Panc1 (cell line): ENCODE data around the gene IGSF23. TPM values are rescaled to one million over a fixed set of nuclear protein-coding genes. Genes with fewer than 3 reads are reported as not detected.
"Not testable (repeated sequence)": the region's sequence is repeated elsewhere in the genome, so short reads cannot be mapped to it uniquely, and the experiment has no call there.

Experiments
- ATAC-seq: fragments of 200-7000 bp; cut with Tn5 transposase; 2 replicates; pipeline ENCODE4 v1.9.1; 2020; ENCODE audit warnings: mild to moderate bottlenecking, moderate library complexity
- BruUV-seq: library from RNA; stranded (reverse); fragments of 400-500 nt; replicated peaks from 2 replicates; lab custom pipeline; 2021; lab: Mats Ljungman, UMichigan
- CTCF ChIA-PET: fragments of 300-600 bp; sonication (Branson Sonifier 250); formaldehyde crosslinking; loops from one replicate; lab custom pipeline; 2022; ENCODE audit warnings: antibody characterized with exemption; lab: Charles Lee
- POLR2A ChIA-PET: fragments of 300-600 bp; sonication (Branson Sonifier 250); formaldehyde crosslinking; loops from one replicate; lab custom pipeline; 2022; ENCODE audit warnings: antibody characterized with exemption; lab: Charles Lee
- DNase-seq: peaks from one replicate; pipeline ENCODE4 v3.0.0-alpha.2; 2010; ENCODE audit warnings: low read depth, low spot score
- H3K27ac ChIP-seq: 2 replicates; pipeline ENCODE4 v1.5.1; 2011; ENCODE audit warnings: mild to moderate bottlenecking, low read length, inconsistent platforms
- H3K27me3 ChIP-seq: fragments of 200-500 bp; sonication (Bioruptor generic); 2 replicates; pipeline ENCODE4 v1.6.0; 2014; ENCODE audit warnings: low read length, inconsistent platforms; ENCODE audit not compliant: control insufficient read depth, insufficient read depth
- H3K36me3 ChIP-seq: fragments of 200-500 bp; sonication (Bioruptor generic); 2 replicates; pipeline ENCODE4 v1.5.1; 2014; ENCODE audit warnings: inconsistent platforms, mild to moderate bottlenecking, low read length, moderate library complexity; ENCODE audit not compliant: control insufficient read depth, insufficient read depth
- H3K4me1 ChIP-seq: 2 replicates; pipeline ENCODE4 v1.5.1; 2011; ENCODE audit warnings: inconsistent platforms, mild to moderate bottlenecking, low read length, moderate library complexity; ENCODE audit not compliant: control insufficient read depth, insufficient read depth
- H3K4me3 ChIP-seq, 2 experiments: 2 replicates each; pipeline ENCODE4 v1.5.1; 2011 to 2012; ENCODE audit warnings: low read depth in 2 of 2, low read length in 2 of 2, mild to moderate bottlenecking in 2 of 2, inconsistent platforms in 1 of 2, moderate library complexity in 1 of 2
- H3K9me3 ChIP-seq: fragments of 200-500 bp; sonication (Bioruptor generic); 2 replicates; pipeline ENCODE4 v1.5.1; 2014; ENCODE audit warnings: low read depth, mild to moderate bottlenecking, inconsistent platforms, low read length, moderate library complexity; ENCODE audit not compliant: control insufficient read depth, insufficient read depth
- CTCF ChIP-seq: fragments of 450-650 bp; IDR thresholded peaks from 2 replicates; pipeline ENCODE4 v1.5.1; 2017; ENCODE audit warnings: mild to moderate bottlenecking
- POLR2AphosphoS5 ChIP-seq: IDR thresholded peaks from 2 replicates; pipeline ENCODE4 v1.6.1; 2012; ENCODE audit warnings: mild to moderate bottlenecking, low read depth, low read length, moderate library complexity
- REST ChIP-seq, 2 experiments: IDR thresholded peaks; 2 replicates each; pipeline ENCODE4 v1.6.1; 2011 to 2012; ENCODE audit warnings: low read depth in 2 of 2, control low read depth in 1 of 2, low read length in 1 of 2, mild to moderate bottlenecking in 1 of 2, moderate library complexity in 1 of 2; ENCODE audit not compliant: insufficient read depth in 1 of 2
- SIN3A ChIP-seq: IDR thresholded peaks from 2 replicates; pipeline ENCODE4 v1.6.1; 2012; ENCODE audit warnings: low read depth, mild to moderate bottlenecking, low read length, moderate library complexity, borderline replicate concordance; ENCODE audit not compliant: insufficient read depth
- TCF7L2 ChIP-seq: IDR thresholded peaks from 2 replicates; pipeline ENCODE4 v1.6.1; 2011; ENCODE audit warnings: mild to moderate bottlenecking, low read depth, low read length, inconsistent platforms
- in situ Hi-C: cut with HindIII; loops from 2 replicates; pipeline ENCODE4 v1.10.0; 2016; ENCODE audit warnings: low sequenced_read_pairs, low pct_unique_long_range_greater_than_20kb
- intact Hi-C: fragments of 100-400 bp; cut with micrococcal nuclease; formaldehyde crosslinking; loops from one replicate; pipeline ENCODE4 v1.10.0; 2022; ENCODE audit not compliant: unreplicated experiment
- total RNA-seq: library from RNA; stranded (reverse); gene quantifications from one replicate; pipeline ENCODE4 v1.2.1, GENCODE V29; 2021; ENCODE audit not compliant: unreplicated experiment

IGSF23 gene
- total RNA-seq, 1 experiment from 2014 or later: not detected

- no peak for TF ChIP-seq REST (IDR thresholded peaks at IDR 0.05; ENCODE audit: insufficient read depth in 1 of 2, low read depth in 2 of 2, low read length in 1 of 2)
- TF ChIP-seq CTCF: no peak
- TF ChIP-seq TCF7L2: no peak
- no peak for TF ChIP-seq POLR2AphosphoS5
- TF ChIP-seq SIN3A: no peak
- BruUV-seq: no TSS peak
- POLR2A ChIA-PET: no interaction called here
Measured at GRCh38 chr19:44623626-44624025, 10.3 kb downstream of the IGSF23 start.

GRCh38 chr19:44624840-44625354 lies 11.5 kb downstream of the IGSF23 start:
- no peaks in the 10 kb centered on the region for H3K27me3 ChIP-seq
- no TSS peak for BruUV-seq
- H3K27ac ChIP-seq: no peak overlapping the region
- H3K4me3 ChIP-seq: no peak overlapping the region
- TF ChIP-seq REST (IDR thresholded peaks at IDR 0.05; ENCODE audit: insufficient read depth in 1 of 2, low read depth in 2 of 2, low read length in 1 of 2) (no peak), CTCF (no peak), TCF7L2 (no peak), POLR2AphosphoS5 (no peak), SIN3A (no peak)
- no peaks in the 10 kb centered on the region for H3K36me3 ChIP-seq
- ChIA-PET CTCF (interaction anchor here (0.5 to 0.7 kb wide), 2 partner anchors 149 to 230 kb away, joined by 3 to 4 read pairs; no protein-coding TSS in a partner anchor), POLR2A (interaction anchor here (0.6 kb wide), 1 partner anchor 313 kb away, joined by 3 read pairs; no protein-coding TSS in a partner anchor)
- in situ Hi-C loops: no loop called here
- intact Hi-C loops: no loop called here
- ATAC-seq (no peak), DNase-seq (no peak)
- no peaks in the 10 kb centered on the region for H3K9me3 ChIP-seq
- H3K4me1 ChIP-seq: no peaks in the 10 kb centered on the region

More at GRCh38 chr19:44623626-44624025, 10.3 kb downstream of the IGSF23 start:
- no peak for DNase-seq
- intact Hi-C loops: no loop called here
- Histone ChIP-seq H3K9me3 (no peaks in the 10 kb centered on the region), H3K27me3 (no peaks in the 10 kb centered on the region), H3K4me3 (no peak overlapping the region), H3K36me3 (no peaks in the 10 kb centered on the region), H3K27ac (no peak overlapping the region), H3K4me1 (no peaks in the 10 kb centered on the region)
- no peak for ATAC-seq
- in situ Hi-C loops: no loop called here
- CTCF ChIA-PET: no interaction called here

- not testable (repeated sequence) for BruUV-seq
Measured at GRCh38 chr19:44625637-44626036, 12.3 kb downstream of the IGSF23 start.

More at GRCh38 chr19:44625637-44626036, 12.3 kb downstream of the IGSF23 start:
- H3K27ac ChIP-seq, intact Hi-C loops, H3K27me3 ChIP-seq, H3K36me3 ChIP-seq, H3K9me3 ChIP-seq, H3K4me1 ChIP-seq, H3K4me3 ChIP-seq, ATAC-seq, in situ Hi-C loops, CTCF ChIA-PET, DNase-seq: not testable (repeated sequence)
- POLR2A ChIA-PET: interaction anchor here (0.6 kb wide), 1 partner anchor 313 kb away, joined by 3 read pairs; no protein-coding TSS in a partner anchor
